HUES48 (cell line): ENCODE data around the gene CRISPLD2.

ENCODE experiments used
- H3K27ac ChIP-seq: one replicate; pipeline ENCODE4 v1.7.0; 2013; ENCODE audit warnings: low read depth, low read length, inconsistent platforms
- H3K27me3 ChIP-seq: 2 replicates; pipeline ENCODE4 v1.6.1; 2013; ENCODE audit warnings: mild to moderate bottlenecking, low read length; ENCODE audit not compliant: control insufficient read depth, insufficient read depth
- H3K36me3 ChIP-seq: 2 replicates; pipeline ENCODE4 v1.6.1; 2013; ENCODE audit warnings: low read length; ENCODE audit not compliant: control insufficient read depth, insufficient read depth
- H3K4me1 ChIP-seq: 2 replicates; pipeline ENCODE4 v1.6.1; 2013; ENCODE audit warnings: mild to moderate bottlenecking, low read length; ENCODE audit not compliant: control insufficient read depth, insufficient read depth
- H3K4me3 ChIP-seq: 2 replicates; pipeline ENCODE4 v1.5.1; 2013; ENCODE audit warnings: mild to moderate bottlenecking, low read depth, low read length
- H3K9ac ChIP-seq: 2 replicates; pipeline ENCODE4 v1.6.1; 2013; ENCODE audit warnings: mild to moderate bottlenecking, low read depth, low read length, moderate library complexity
- H3K9me3 ChIP-seq: 2 replicates; pipeline ENCODE4 v1.6.1; 2013; ENCODE audit warnings: low read length; ENCODE audit not compliant: control insufficient read depth, insufficient read depth

CRISPLD2 gene

DNA sequence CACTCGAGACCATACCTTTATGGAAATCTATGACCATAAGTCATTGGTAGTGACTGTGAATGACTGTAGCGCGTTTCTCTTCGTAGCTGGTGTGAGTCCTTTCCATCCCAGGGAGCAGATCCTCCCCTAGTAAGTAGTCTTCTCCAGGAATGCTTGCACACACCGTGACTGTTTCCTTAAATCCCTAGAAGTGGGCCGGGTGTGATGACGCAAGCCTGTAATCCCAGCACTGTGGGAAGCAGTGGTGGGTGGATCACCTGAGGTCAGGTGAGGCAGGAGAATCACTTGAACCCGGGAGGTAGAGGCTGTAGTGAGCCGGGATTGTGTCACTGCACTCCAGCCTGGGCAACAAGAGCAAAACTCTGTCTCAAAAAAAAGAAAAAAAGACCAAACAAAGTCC is 70.6 kb downstream of the CRISPLD2 start:
- no peak overlapping the region for H3K9ac ChIP-seq
- no peak overlapping the region for H3K27ac ChIP-seq
- H3K4me3 ChIP-seq, result no peak overlapping the region
- H3K36me3 ChIP-seq, result no peaks in the 10 kb centered on the region
- H3K4me1 ChIP-seq, result peaks cover 10% of the 10 kb centered on the region
- no peaks in the 10 kb centered on the region for H3K27me3 ChIP-seq
- H3K9me3 ChIP-seq, result no peaks in the 10 kb centered on the region

DNA sequence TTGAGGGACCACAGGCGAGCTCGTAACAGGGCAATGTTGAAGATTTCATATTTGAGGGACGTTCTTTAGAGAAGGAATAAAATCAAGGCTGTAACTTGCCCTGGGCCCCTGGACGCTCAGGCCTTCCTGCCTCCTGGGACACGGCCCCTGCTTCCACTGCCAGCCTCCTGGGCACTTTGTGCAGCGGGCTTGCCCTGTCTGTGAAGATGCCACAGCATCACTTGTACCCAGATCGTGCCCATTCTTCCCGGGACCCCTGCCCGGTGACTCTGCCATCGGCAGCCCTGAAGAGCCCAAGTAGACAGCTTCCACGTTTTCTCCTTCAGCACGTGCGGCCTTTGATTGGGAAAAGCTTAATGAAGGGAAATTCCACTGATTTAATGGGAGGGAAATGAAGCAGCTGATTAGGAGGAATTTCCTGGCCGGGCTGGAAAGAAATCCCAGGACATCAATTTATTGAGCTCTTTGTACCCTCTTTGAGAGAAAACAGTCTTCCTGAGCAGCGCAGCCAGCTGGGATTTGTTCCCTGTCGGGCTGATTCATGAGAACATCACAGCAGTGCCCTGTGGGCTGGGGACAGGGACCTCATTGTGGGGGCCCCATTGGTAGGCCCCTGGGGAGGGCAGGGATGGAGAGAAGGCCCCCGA is 71.5 kb downstream of the CRISPLD2 start:
- Histone ChIP-seq H3K4me1 (peaks cover 6% of the 10 kb centered on the region; the same call in 1 of the 2 replicates), H3K9me3 (no peaks in the 10 kb centered on the region), H3K27me3 (no peaks in the 10 kb centered on the region), H3K4me3 (no peak overlapping the region), H3K36me3 (no peaks in the 10 kb centered on the region), H3K27ac (no peak overlapping the region), H3K9ac (no peak overlapping the region)

DNA sequence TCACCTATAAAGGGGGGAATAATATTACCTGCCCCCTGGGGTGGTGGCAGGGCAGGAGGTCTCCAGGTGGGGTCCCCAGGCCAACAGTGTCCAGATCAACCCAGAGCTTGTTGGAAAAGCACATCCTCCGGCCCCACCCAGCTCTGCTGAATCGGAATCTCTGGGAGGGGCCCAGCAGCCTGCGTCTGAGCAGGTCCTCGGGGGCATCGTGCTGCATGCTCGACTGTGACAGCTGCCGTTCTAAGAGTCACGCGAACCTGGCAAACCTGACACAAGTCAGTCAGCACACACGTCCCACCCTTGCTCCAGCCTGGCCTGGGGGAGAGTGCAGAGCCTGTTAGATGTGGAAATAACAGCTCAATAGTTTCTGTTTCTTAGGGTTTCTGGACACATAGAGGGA is 72.3 kb downstream of the CRISPLD2 start:
- H3K27me3 ChIP-seq, result no peaks in the 10 kb centered on the region
- no peak overlapping the region for H3K27ac ChIP-seq
- 0 out of 2 replicates have a peak, but pooled peaks cover under 1% of the 10 kb centered on the region for H3K4me1 ChIP-seq
- no peak overlapping the region for H3K4me3 ChIP-seq
- H3K36me3 ChIP-seq, result no peaks in the 10 kb centered on the region
- H3K9me3 ChIP-seq, result no peaks in the 10 kb centered on the region
- no peak overlapping the region for H3K9ac ChIP-seq

DNA sequence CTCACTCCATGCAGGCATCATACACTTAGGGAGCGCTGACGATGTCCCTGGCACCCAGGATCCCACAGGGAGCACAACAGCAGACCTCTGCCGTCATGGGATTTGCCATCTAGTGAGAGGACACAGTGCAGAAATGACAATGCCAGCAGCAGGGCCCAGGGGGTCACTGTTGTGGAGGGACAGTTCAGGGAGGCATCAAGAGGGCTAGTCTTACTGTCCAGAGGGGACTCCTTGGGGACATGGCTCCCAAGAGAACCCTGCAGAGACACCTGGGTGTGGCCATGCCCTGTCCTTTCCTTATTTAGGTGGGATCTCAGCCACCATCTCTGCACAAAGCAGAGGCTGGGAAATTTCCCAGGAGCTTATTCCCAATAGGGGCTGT is 73.7 kb downstream of the CRISPLD2 start:
- H3K4me3 ChIP-seq, result no peak overlapping the region
- no peak overlapping the region for H3K9ac ChIP-seq
- H3K9me3 ChIP-seq, result no peaks in the 10 kb centered on the region
- H3K27ac ChIP-seq, result no peak overlapping the region
- no peaks in the 10 kb centered on the region for H3K4me1 ChIP-seq
- H3K27me3 ChIP-seq, result no peaks in the 10 kb centered on the region
- no peaks in the 10 kb centered on the region for H3K36me3 ChIP-seq

DNA sequence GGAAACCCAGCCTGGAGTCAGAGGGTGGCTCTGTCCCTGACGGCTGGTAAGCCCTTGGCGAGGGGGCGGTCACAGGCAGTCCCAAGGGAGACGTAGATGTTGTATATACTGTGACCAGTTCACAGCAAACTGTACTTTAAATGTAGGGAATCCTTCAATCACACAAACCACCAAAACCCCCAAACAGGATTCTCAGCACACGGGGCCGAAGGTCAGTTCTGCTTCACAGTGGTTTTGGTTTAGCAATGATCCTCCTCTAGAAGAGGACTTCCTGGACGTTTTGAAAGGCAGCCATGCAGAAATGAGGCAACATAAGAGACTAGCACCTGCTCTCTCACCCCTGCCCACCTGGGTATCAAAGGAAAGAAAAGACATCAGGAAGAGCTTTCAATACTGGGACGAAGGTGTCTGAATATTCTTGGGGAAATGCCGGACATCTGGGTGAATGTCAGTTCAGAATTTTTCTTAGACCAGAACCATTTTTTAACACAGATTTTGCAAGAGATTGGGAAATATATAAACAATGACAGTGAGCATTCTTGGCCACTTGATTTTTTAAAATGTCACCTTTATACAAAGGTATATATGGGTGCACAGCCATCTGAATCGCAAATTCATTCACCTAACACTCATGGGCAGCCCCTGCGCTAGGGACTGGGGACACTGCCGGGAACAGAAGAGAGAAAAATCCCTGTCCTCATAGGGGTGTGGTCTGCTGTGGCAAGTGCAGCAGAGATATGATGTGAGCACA is 74.2 kb downstream of the CRISPLD2 start:
- H3K27ac ChIP-seq, result no peak overlapping the region
- no peaks in the 10 kb centered on the region for H3K4me1 ChIP-seq
- no peaks in the 10 kb centered on the region for H3K36me3 ChIP-seq

DNA sequence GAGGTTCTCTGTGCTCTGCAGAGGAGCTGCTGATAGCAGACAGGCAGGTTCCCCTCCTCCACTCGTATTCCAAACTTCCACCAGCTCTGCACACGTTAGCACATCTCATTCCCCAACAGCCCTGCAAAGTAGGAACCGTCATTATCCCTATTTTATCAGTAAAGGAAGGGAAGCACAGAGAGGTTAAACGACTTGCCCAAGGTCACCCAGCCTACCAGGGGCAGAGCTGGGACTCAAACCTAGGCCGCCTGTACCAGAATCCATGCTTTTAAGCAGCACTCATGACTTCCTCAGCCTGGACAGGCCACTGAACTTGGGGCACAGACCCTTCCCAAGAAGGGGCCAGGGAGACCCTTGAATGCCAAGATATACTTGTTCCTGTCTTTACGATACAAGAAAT is 75.2 kb downstream of the CRISPLD2 start:
- Histone ChIP-seq H3K27ac (no peak overlapping the region), H3K4me1 (no peaks in the 10 kb centered on the region), H3K9me3 (no peaks in the 10 kb centered on the region), H3K36me3 (no peaks in the 10 kb centered on the region), H3K27me3 (no peaks in the 10 kb centered on the region), H3K9ac (no peak overlapping the region), H3K4me3 (no peak overlapping the region)

More for the DNA sequence above, 74.2 kb downstream of the CRISPLD2 start:
- Histone ChIP-seq H3K9me3 (no peaks in the 10 kb centered on the region), H3K9ac (no peak overlapping the region), H3K4me3 (no peak overlapping the region), H3K27me3 (no peaks in the 10 kb centered on the region)

DNA sequence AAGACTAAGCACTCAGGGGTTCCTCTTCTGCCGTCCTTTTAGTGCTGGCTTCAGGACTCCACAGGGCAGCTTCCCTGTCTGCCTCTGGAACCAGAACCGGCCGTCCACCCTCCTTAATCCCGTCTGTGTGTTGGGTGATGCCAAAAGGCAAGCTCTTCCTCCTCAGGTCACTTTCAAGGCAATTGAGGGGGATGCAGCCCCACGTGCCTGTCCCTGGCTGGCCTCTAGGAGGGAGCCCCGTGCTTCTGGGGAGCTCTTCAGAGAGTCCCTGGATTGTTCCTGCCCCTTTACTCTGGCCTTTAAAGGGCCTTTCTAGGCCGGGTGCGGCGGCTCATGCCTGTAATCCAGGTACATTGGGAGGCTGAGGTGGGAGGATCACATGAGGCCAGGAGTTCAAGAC is 77.1 kb downstream of the CRISPLD2 start:
- Histone ChIP-seq H3K27me3 (no peaks in the 10 kb centered on the region), H3K4me1 (no peaks in the 10 kb centered on the region), H3K9me3 (no peaks in the 10 kb centered on the region), H3K36me3 (no peaks in the 10 kb centered on the region), H3K4me3 (no peak overlapping the region), H3K9ac (no peak overlapping the region), H3K27ac (no peak overlapping the region)

DNA sequence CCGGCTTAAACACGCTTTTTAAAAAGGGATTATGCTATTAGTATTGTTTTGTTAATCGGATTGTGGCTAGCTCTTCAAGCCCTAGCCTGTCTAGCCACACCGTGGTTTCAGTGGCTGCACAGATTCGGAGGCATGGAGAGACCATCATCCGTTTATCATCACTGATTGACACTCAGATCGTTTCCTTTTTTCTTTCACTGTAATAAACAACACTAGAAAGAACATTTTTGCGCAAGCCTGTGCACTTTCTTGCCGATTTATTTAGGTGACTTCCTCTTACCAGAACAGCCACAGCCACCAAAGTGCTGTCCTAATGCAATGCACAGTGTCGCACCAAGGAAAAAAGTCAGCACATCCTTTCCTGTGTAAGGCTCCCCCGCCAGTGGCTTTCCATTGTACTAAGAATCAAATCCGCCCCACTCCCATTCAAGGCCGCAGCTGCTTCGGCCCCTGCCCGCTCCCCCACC is 78.2 kb downstream of the CRISPLD2 start:
- Histone ChIP-seq H3K36me3 (no peaks in the 10 kb centered on the region), H3K9me3 (no peaks in the 10 kb centered on the region), H3K4me3 (no peak overlapping the region), H3K27ac (no peak overlapping the region), H3K4me1 (no peaks in the 10 kb centered on the region), H3K9ac (no peak overlapping the region), H3K27me3 (no peaks in the 10 kb centered on the region)

DNA sequence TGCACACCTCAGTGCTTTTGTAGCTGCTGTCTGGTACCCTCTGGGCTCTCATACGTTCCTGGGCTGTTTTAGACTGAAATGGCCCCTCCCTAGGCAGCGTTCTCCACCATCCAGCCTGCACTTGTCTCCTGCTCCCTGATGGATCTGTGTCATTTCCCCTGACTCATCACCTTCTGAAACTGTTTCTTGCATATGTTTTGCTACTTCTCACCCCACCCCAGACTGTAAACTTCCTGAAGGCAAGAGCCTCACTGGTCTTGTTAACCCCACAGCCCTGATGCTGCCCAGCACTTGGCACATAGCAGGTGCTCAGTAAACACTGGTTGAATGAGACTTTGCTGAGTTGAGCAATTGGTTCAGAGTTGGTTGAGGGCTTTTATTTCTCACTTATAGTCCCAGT is 78.7 kb downstream of the CRISPLD2 start:
- Histone ChIP-seq H3K9ac (no peak overlapping the region), H3K4me1 (no peaks in the 10 kb centered on the region), H3K9me3 (no peaks in the 10 kb centered on the region), H3K27me3 (no peaks in the 10 kb centered on the region), H3K27ac (no peak overlapping the region), H3K36me3 (no peaks in the 10 kb centered on the region), H3K4me3 (no peak overlapping the region)

DNA sequence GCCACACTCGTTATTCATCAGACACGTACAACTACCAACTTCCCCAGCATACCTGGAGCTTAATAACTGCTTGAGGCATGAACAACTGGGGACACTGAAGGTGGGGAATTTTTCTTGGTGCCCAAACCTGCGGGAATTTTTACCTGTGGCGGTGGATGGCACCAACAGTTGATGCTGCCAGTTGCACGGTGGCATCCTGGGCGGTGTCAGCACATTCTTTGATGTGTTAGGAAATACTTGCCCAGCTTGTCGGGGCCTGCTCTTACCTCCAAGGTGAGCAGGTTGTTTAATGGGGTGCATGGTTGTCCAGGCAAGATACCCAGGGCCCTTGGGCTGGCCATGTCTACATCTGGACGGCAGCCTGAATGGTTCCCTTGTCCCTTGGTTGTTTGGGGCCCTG is 79.6 kb downstream of the CRISPLD2 start:
- Histone ChIP-seq H3K36me3 (no peaks in the 10 kb centered on the region), H3K4me3 (no peak overlapping the region), H3K27me3 (no peaks in the 10 kb centered on the region), H3K9me3 (no peaks in the 10 kb centered on the region), H3K9ac (no peak overlapping the region), H3K4me1 (no peaks in the 10 kb centered on the region), H3K27ac (no peak overlapping the region)

DNA sequence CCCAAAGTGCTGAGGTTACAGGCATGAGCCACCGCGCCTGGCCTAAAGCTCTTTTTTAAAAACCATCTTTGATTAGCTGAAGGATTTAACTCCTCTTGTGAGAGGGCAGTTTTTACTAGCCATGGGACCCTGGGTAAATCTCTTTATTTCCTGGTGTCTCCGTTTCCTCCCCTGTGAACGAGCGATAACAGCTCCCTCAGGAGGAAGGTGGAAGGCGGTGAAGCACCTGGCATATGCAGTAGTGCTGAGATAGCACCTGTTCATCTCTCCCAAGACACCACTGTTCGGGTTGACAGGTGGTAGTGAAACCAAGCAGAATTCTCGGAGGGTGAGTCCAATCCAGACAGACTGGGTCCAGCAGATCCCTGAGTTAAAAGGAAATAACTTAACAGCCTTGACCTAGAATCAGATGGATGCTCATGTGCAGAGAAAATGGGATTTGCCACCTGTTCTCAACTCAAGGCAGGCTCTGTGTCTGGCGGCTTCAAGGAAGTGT is 86.2 kb downstream of the CRISPLD2 start:
- no peaks in the 10 kb centered on the region for H3K9me3 ChIP-seq
- no peak overlapping the region for H3K9ac ChIP-seq

More for the DNA sequence above, 86.2 kb downstream of the CRISPLD2 start:
- Histone ChIP-seq H3K36me3 (no peaks in the 10 kb centered on the region), H3K27ac (no peak overlapping the region), H3K27me3 (no peaks in the 10 kb centered on the region), H3K4me1 (no peaks in the 10 kb centered on the region), H3K4me3 (no peak overlapping the region)
